HG02884 (cell line): ENCODE measurements around the gene BPHL.
"Not testable (repeated sequence)": the region's sequence is repeated elsewhere in the genome, so short reads cannot be mapped to it uniquely, and the experiment has no call there.

Source experiments
- ATAC-seq: cut with Tn5 transposase; IDR thresholded peaks from one replicate; pipeline ENCODE4 v1.9.1; 2021; ENCODE audit warnings: mild to moderate bottlenecking, moderate library complexity; ENCODE audit not compliant: unreplicated experiment

BPHL gene

GRCh38 chr6:3120765-3121089 is 2.2 kb downstream of the BPHL start:
- no peak for ATAC-seq

GRCh38 chr6:3122823-3123182 is 4.3 kb downstream of the BPHL start:
- no peak for ATAC-seq

GRCh38 chr6:3124667-3125066 is 6.2 kb downstream of the BPHL start:
- ATAC-seq = no peak

GRCh38 chr6:3125815-3126214 is 7.3 kb downstream of the BPHL start:
- ATAC-seq = no peak

GRCh38 chr6:3128356-3129108 is 10.0 kb downstream of the BPHL start:
- no peak for ATAC-seq

GRCh38 chr6:3131695-3132094 is 13.2 kb downstream of the BPHL start:
- no peak for ATAC-seq

- ATAC-seq = no peak
Observed at GRCh38 chr6:3133515-3133914, 15.0 kb downstream of the BPHL start.

GRCh38 chr6:3135668-3136291 is 17.3 kb downstream of the BPHL start:
- no peak for ATAC-seq

GRCh38 chr6:3136292-3137011 is 17.9 kb downstream of the BPHL start:
- ATAC-seq = no peak

- ATAC-seq = no peak
Observed at GRCh38 chr6:3137057-3137777, 18.7 kb downstream of the BPHL start.

GRCh38 chr6:3137873-3138272 is 19.4 kb downstream of the BPHL start:
- ATAC-seq = not testable (repeated sequence)

GRCh38 chr6:3138341-3138740 is 19.8 kb downstream of the BPHL start:
- no peak for ATAC-seq

GRCh38 chr6:3139090-3139903 is 20.8 kb downstream of the BPHL start:
- ATAC-seq = no peak

GRCh38 chr6:3140201-3140600 is 21.7 kb downstream of the BPHL start:
- no peak for ATAC-seq

- no peak for ATAC-seq
Observed at GRCh38 chr6:3142536-3142935, 24.0 kb downstream of the BPHL start.

- no peak for ATAC-seq
Observed at GRCh38 chr6:3143158-3143557, 24.6 kb downstream of the BPHL start.

- ATAC-seq = no peak
Observed at GRCh38 chr6:3144571-3144970, 26.1 kb downstream of the BPHL start.

GRCh38 chr6:3147914-3148757 is 29.6 kb downstream of the BPHL start:
- no peak for ATAC-seq

GRCh38 chr6:3151691-3152090 is 33.2 kb downstream of the BPHL start:
- no peak for ATAC-seq

- no peak for ATAC-seq
Observed at GRCh38 chr6:3152689-3153088, 34.2 kb downstream of the BPHL start.
